Stimulated activated CD8-positive, alpha-beta memory T cell treated with anti-CD3 and anti-CD28 coated beads, Interleukin-15, amount 100 ng/mL, for 48 hours (primary cell): ENCODE measurements around the gene COG2.
"Not testable (repeated sequence)": the region's sequence is repeated elsewhere in the genome, so short reads cannot be mapped to it uniquely, and the experiment has no call there.

Experiments used
- DNase-seq, 2 donors: peaks; one replicate each; pipeline ENCODE4 v3.0.0-alpha.2; 2020; ENCODE audit warnings: low read depth in 2 of 2

The COG2 gene

DNA sequence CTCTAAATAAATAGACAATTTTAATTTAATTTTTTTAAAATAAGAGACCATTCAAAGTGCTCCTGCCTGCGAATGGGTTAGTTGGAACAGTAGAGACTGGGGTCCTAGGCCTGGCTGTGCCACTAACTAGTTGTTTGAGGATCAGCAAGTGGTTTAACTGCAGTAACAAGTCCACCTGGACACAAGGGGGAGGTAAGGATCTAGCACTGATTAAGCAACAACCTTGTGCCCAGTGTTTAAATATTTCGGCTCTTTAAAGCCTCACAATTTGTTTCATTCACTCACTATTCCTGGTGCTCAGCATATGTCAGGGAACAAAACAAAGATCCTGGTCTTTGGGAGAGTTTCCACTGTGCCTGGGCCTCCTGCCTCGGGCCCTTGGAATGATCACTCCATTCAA, 73.2 kb downstream of the COG2 start:
- DNase-seq, result no peak

DNA sequence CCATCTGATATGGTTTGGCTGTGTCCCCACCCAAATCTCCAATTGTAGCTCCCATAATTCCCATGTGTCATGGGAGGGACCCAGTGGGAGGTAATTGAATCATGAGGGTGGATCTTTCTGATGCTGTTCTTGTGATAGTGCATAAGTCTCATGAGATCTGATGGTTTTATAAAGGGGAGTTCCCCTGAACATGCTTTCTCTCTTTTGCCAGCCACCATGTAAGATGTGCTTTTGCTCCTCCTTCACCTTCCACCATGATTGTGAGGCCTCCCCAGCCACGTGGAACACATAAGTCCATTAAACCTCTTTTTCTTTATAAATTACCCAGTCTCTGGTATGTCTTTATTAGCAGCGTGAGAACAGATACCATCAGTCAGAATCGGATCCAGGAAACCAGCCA, 74.2 kb downstream of the COG2 start:
- not testable (repeated sequence) for DNase-seq

DNA sequence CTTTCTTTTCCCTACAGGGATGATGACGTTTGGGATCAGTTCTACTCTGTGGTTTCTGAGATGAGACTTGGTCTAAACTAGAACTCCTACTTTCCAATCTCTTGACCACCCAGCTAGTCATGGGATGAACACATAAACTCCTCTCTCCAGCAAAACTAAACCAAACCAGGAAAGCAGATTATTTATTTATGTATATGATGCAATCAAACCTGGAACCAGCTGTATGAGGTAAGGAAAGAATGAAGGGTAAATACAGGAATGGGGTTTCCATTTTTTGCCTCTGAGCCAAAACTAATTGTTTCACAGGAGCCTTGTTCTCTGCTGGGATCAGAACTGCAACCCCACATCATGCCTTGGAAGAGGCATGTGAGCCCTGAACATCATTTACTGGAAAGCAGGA, 75.0 kb downstream of the COG2 start:
- no peak for DNase-seq

DNA sequence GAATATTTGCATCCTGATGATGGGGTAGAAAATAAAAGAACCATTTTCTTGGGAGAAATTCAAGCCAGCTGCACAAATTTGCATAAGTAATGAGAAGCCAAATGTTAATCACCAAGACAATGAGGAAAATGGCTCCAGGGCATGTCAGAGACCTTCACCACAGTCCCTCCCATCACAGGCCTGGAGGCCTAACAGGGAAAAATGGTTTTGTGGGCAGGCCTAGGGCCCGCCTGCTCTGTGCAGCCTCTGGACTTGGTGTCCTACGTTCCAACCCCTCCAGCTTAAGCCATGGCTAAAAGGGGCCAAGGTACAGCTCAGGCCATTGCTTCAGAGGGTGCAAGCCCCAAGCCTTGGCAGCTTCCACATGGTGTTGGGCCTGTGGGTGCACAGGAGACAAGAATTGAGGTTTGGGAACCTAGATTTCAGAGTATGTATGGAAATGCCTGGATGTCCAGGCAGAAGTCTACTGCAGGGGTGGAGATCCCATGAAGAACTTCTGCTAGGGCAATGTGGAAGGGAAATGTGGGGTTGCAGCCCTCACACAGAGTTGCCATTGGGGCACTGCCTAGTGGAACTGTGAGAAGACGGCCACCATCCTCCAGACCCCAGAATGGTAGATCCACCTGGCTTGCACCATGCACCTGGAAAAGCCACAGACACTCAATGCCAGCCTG, 79.7 kb downstream of the COG2 start:
- DNase-seq, result not testable (repeated sequence)

DNA sequence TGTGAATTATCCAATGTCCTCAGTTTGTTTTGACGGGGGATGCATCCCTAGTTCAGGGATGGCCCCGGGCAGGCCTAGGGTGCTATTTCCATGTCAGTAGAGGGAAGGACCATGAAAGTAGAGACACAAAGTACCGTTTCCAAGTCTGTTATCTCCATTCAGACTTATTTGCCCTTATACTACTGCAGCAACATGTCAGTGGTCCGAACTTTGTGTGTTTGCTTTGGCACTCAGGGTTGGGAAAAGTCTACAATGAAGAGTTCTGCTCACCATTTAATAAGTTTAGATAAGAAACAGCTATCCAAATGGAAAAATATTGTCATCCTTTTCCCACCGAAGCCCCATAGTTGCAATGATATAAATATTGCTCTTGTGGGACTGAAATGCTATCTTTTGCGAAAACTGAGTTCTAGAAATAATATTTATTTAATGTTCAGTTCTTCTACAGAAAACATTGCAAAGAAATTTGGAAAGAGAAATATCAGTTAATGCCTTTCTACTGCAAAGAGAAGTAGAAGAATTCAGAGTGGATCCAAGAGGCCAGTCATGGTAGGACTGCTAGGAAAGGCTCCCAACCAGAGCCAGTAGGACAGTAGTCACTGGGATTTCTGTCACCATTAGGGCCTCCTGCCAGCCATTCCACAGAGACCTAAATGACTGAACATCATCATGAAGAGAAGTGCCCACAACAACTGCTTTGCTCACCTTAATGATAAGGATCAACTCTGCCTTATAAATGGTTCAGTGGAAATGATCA, 83.2 kb downstream of the COG2 start:
- no peak for DNase-seq

DNA sequence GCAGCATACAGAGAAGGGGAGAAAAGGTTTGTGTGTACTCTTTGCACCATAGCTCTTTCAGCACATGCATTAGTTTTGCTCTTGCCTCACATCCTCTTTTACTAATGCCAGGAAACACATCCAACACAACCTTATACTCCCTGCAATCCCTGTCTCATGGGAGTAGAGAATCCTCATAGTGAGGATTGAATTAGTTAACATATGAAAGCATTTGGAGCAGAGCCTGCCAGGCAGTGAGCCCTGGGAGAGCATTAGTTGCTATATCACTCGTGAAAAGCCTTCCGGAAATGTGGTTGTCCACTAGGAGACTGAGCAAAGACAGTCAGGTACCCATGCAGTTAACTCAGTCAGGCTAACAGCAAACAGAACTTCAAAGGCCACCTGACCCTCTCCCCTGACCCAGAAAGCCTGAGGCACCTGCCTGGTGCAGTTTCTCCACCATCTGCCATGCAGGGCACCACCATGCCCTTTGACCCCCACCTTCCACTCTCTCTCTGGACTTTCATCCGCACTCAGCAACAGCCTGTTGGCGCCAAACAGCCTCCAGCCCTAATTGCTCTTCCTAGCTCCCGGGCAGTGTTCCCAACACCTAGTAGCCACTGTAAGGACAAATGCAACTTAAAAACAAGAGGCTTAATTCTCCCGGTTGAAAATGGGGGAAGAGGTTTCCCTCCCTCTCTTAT, 86.6 kb downstream of the COG2 start:
- DNase-seq, result no peak

DNA sequence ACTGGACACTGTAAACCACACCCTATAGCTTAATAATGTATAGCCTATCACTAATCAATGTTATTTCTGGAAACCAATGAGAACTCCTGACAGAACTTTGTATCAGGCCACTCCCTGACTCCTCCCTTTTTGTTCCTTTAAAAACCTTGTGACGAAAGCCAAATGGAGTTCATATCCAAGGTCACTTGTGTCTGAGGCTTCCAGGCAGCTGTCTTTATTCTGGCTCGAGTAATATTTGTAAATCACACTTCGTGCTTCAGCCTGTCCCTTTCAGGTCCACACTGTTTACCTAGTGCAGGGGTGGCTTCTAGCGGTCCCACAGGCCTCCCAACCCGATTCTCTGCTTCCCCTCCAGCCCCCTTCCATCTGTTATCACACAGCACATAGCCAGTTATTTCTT, 88.7 kb downstream of the COG2 start:
- DNase-seq, result no peak

DNA sequence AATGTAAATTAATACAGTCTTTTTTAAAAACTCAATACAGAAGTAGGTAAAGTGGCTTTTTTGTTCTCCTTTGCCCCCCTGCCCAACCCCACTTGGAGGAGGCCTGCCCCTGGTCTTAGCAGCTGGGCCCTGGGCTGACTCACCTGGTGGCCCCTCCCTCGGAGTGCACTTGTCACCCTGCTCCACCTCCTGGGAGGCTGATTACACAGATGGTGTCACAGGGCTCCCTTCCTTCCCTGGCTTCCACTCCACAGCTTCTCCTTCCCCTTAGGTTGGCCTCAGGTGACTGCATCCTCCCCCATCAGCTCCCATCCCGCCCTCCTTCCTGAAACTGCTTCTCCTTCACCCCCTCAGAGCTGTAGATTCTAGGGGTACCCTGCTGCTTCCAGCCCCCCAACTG, 93.2 kb downstream of the COG2 start:
- no peak for DNase-seq

DNA sequence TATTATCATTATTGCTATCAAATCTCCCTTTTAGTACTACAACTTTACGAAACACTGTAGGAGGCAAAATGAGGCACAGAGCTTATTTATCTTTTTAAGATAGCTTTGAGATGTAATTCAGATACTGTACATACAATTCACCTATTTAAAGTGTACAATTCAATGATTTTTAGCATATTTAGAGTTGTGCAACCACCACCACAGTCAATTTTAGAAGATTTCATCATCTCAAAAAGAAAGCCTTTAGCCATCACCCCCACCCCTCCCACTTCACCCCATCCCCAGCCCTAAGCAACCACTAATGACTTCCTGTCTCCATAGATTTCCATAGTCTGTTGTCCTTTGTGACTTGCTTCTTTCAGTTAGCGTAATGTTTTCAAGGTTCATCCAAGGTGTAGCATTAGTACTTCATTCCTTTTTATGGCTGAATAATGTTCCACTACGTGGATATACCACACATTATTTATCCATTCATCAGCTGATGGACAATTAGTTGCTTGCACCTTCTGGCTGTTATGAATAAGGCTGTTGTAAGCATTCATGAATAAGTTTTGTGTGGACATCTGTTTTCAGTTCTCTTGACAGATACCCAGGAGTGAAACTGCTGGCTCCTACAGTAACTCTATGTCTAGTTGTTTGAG, 95.5 kb downstream of the COG2 start:
- DNase-seq, result no peak

DNA sequence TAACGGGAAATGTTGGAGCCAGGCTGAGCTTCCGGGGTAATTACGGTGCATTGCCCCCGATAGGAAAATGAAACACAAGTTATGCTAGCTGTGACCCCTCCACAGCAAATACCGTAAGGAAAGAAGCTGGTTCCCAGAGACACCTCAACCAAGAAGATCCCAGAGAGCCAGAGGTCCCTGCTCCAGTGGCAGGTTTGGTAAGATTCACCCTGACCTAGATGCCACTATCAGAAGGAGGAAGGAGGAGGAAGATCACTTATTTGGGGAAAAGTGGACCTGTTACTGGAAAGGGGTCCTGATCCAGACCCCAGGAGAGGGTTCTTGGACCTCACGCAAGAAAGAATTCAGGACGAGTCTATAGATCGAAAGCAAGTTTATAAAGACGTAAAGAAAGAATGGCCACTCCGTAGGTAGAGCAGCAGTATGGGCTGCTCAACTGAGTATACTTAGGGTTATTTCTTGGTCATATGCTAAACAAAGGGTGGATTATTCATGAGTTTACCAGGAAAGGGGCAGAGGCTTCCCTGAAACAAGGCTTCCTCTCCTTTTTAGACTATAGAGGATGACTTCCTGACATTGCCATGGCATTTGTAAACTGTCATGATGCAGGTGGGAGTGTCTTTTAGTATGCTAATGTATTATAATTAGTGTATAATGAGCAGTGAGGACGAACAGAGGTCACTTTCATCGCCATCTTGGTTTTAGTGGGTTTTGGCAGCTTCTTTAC, 97.4 kb downstream of the COG2 start:
- no peak for DNase-seq
